PC-3 (cell line): ENCODE data around the gene RAB42. TPM values are rescaled to one million over a fixed set of nuclear protein-coding genes. Genes with fewer than 3 reads are reported as not detected.

Source experiments
- ATAC-seq: fragments of 200-7000 bp; cut with Tn5 transposase; 2 replicates; pipeline ENCODE4 v1.9.1; 2020; ENCODE audit warnings: mild to moderate bottlenecking, moderate library complexity
- BruUV-seq: library from RNA; stranded (reverse); fragments of 400-500 nt; replicated peaks from 2 replicates; lab custom pipeline; 2021; lab: Mats Ljungman, UMichigan
- CTCF ChIA-PET: fragments of 300-600 bp; sonication (Branson Sonifier 250); formaldehyde crosslinking; loops from one replicate; lab custom pipeline; 2022; ENCODE audit warnings: antibody characterized with exemption; lab: Charles Lee
- POLR2A ChIA-PET: fragments of 300-600 bp; sonication (Branson Sonifier 250); formaldehyde crosslinking; loops from one replicate; lab custom pipeline; 2022; ENCODE audit warnings: antibody characterized with exemption; ENCODE audit not compliant: unreplicated experiment; lab: Charles Lee
- DNase-seq: peaks from one replicate; pipeline ENCODE4 v3.0.0-alpha.2; 2015
- H2AFZ ChIP-seq: fragments of 300-600 bp; sonication (generic); 2 replicates; pipeline ENCODE4 v1.6.0; 2016; ENCODE audit warnings: antibody characterized with exemption, low read length
- H3F3A ChIP-seq: fragments of 300-600 bp; sonication (generic); one replicate; pipeline ENCODE4 v1.6.0; 2017; ENCODE audit warnings: antibody characterized with exemption, low read length, control low read depth, mild to moderate bottlenecking; ENCODE audit not compliant: unreplicated experiment
- H3K27ac ChIP-seq: fragments of 300-600 bp; sonication (generic); 2 replicates; pipeline ENCODE4 v1.5.1; 2016; ENCODE audit warnings: mild to moderate bottlenecking, low read length
- H3K27me3 ChIP-seq: fragments of 300-600 bp; sonication (generic); 2 replicates; pipeline ENCODE4 v1.6.1; 2016; ENCODE audit warnings: low read length, mixed read lengths
- H3K36me3 ChIP-seq: fragments of 300-600 bp; sonication (generic); 2 replicates; pipeline ENCODE4 v1.6.1; 2016; ENCODE audit warnings: low read depth, mixed run types, low read length, mixed read lengths
- H3K4me1 ChIP-seq: fragments of 300-600 bp; sonication (generic); 2 replicates; pipeline ENCODE4 v1.5.1; 2016; ENCODE audit warnings: low read length; ENCODE audit not compliant: insufficient read depth
- H3K4me2 ChIP-seq: fragments of 300-600 bp; sonication (generic); 2 replicates; pipeline ENCODE4 v1.6.0; 2016; ENCODE audit warnings: low read length
- H3K4me3 ChIP-seq: fragments of 300-600 bp; sonication (generic); 2 replicates; pipeline ENCODE4 v1.5.1; 2016; ENCODE audit warnings: mild to moderate bottlenecking, low read length, mixed read lengths
- H3K79me2 ChIP-seq: fragments of 300-600 bp; sonication (generic); 2 replicates; pipeline ENCODE4 v1.6.1; 2017; ENCODE audit warnings: low read length, mixed read lengths
- H3K9ac ChIP-seq: fragments of 300-600 bp; sonication (generic); 2 replicates; pipeline ENCODE4 v1.6.0; 2016; ENCODE audit warnings: mild to moderate bottlenecking, low read length
- H3K9me2 ChIP-seq: fragments of 300-600 bp; sonication (generic); replicated peaks from 2 replicates; pipeline ENCODE4 v1.6.1; 2016; ENCODE audit warnings: mixed run types, low read length, mixed read lengths
- H3K9me3 ChIP-seq: fragments of 300-600 bp; sonication (generic); 2 replicates; pipeline ENCODE4 v1.6.1; 2016; ENCODE audit warnings: low read length, mixed read lengths
- H4K20me1 ChIP-seq: fragments of 300-600 bp; sonication (generic); 2 replicates; pipeline ENCODE4 v1.6.1; 2016; ENCODE audit warnings: low read length, mixed read lengths
- EZH2 ChIP-seq: fragments of 300-600 bp; sonication (generic); IDR thresholded peaks from one replicate; pipeline ENCODE4 v1.6.1; 2017; ENCODE audit warnings: antibody characterized with exemption, mild to moderate bottlenecking, low read length; ENCODE audit not compliant: unreplicated experiment
- EZH2phosphoT487 ChIP-seq: fragments of 300-600 bp; sonication (generic); IDR thresholded peaks from 2 replicates; pipeline ENCODE4 v1.6.1; 2018; ENCODE audit warnings: mild to moderate bottlenecking, antibody characterized with exemption, low read length, borderline replicate concordance
- intact Hi-C: fragments of 100-400 bp; cut with micrococcal nuclease; formaldehyde crosslinking; loops from 2 replicates; pipeline ENCODE4 v1.9.0; 2023
- total RNA-seq: library from RNA; depleted of rRNA; stranded (reverse); fragments of >200 nt; gene quantifications from 2 replicates; pipeline ENCODE4 v1.2.3, GENCODE V29; 2014
- TF ChIP-seq, protein P1 (sequence below): fragments of 300-600 bp; sonication (generic); conservative IDR thresholded peaks from 2 replicates; pipeline ENCODE4 v1.5.1; 2017; ENCODE audit warnings: antibody characterized with exemption, low read depth, mild to moderate bottlenecking, low read length

Gene RAB42
- total RNA-seq, 1 experiment from 2014 or later: 1.5 TPM

DNA sequence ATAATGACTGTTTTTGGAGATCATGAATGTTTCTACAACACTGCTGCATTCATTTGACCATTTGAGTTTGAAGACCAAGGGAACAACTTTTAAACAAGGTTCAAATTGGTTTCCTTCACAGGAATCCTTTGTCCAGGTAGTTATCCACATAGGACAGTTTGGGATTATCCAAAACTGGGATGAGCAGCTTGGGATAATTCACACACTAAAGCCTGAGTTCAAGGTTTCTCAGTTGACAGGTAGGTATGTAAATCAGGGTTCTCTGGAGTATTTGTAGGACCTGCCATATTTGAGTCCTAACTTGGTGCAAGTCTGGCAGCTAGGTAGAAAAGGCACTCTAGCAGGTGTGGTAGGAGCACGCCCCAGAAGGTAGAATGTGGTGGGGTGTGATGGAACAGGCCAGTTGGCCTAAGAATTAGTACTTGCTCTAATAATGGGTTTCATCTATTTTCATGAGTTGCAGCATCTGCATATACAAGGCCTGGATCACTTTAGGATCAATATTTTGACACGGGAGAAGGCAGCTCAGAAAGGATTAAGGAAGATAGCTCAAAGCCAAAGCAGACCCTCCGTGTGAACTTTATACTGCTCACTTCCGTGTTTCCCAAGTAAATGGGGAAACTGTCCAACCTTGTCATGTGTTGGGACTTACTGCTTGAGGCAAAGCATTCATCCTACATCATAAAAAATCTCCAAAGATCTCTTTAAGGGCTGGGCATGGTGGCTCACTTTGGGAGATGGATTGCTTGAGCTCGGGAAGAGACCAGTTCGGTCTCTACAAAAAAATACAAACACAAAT lies 14.1 kb upstream of the RAB42 start:
- Histone ChIP-seq H3F3A (peaks cover 27% of the 10 kb centered on the region), H3K9me3 (no peaks in the 10 kb centered on the region), H3K9ac (no peak overlapping the region), H2AFZ (no peak overlapping the region), H3K36me3 (peaks cover 47% of the 10 kb centered on the region), H3K27ac (no peak overlapping the region), H3K79me2 (peaks cover 39% of the 10 kb centered on the region), H3K27me3 (no peaks in the 10 kb centered on the region), H3K4me1 (peaks cover 15% of the 10 kb centered on the region), H3K4me2 (no peak overlapping the region), H3K4me3 (no peak overlapping the region), H4K20me1 (peaks cover 40% of the 10 kb centered on the region), H3K9me2 (no peaks in the 10 kb centered on the region)
- no peak for DNase-seq
- TF ChIP-seq, protein P1, sequence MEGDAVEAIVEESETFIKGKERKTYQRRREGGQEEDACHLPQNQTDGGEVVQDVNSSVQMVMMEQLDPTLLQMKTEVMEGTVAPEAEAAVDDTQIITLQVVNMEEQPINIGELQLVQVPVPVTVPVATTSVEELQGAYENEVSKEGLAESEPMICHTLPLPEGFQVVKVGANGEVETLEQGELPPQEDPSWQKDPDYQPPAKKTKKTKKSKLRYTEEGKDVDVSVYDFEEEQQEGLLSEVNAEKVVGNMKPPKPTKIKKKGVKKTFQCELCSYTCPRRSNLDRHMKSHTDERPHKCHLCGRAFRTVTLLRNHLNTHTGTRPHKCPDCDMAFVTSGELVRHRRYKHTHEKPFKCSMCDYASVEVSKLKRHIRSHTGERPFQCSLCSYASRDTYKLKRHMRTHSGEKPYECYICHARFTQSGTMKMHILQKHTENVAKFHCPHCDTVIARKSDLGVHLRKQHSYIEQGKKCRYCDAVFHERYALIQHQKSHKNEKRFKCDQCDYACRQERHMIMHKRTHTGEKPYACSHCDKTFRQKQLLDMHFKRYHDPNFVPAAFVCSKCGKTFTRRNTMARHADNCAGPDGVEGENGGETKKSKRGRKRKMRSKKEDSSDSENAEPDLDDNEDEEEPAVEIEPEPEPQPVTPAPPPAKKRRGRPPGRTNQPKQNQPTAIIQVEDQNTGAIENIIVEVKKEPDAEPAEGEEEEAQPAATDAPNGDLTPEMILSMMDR: no peak
- TF ChIP-seq EZH2: no peak
- TF ChIP-seq EZH2phosphoT487: no peak
- ATAC-seq: no peak
- BruUV-seq: no TSS peak
- intact Hi-C loops: no loop called here
- ChIA-PET CTCF (no interaction called here), POLR2A (interaction anchor here (0.6 kb wide), 3 partner anchors 24 to 122 kb away, joined by 5 to 7 read pairs (median 6); no protein-coding TSS in a partner anchor)

DNA sequence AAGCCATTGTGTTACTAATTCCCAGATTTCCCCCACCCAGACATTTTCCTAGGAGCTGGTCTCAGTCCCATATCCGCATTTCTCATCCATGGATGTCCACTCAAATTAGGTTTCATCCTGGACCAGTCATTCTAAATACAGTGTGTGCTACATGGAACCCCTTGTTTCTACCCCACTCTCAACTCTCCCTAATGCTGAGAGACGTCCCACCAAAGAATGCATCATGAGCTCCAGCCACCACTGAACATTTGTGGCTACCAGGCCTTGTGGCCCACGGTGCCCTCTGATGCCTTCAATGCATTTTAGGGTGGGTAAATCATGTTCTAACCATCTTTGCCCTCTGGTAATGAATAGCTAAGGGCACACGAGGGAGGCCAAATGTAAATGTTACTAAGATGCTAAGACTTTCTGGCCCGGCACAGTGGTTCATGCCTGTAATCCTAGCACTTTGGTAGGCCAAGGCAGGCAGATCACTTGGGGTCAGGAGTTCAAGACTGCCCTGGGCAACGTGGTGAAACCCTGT lies 13.3 kb upstream of the RAB42 start:
- no TSS peak for BruUV-seq
- DNase-seq (no peak), ATAC-seq (no peak)
- H3K4me3 ChIP-seq: no peak overlapping the region
- H3F3A ChIP-seq: peaks cover 27% of the 10 kb centered on the region
- no peak overlapping the region for H3K4me2 ChIP-seq
- no peaks in the 10 kb centered on the region for H3K27me3 ChIP-seq
- H2AFZ ChIP-seq: no peak overlapping the region
- ChIA-PET POLR2A (interaction anchor here (0.6 kb wide), 2 partner anchors 24 to 122 kb away, joined by 5 to 7 read pairs; no protein-coding TSS in a partner anchor), CTCF (no interaction called here)
- TF ChIP-seq EZH2: no peak
- TF ChIP-seq, protein P1: no peak
- TF ChIP-seq EZH2phosphoT487: no peak
- H3K9me3 ChIP-seq: no peaks in the 10 kb centered on the region
- peaks cover 15% of the 10 kb centered on the region for H3K4me1 ChIP-seq
- H3K9ac ChIP-seq: no peak overlapping the region
- intact Hi-C loops: no loop called here
- H3K27ac ChIP-seq: no peak overlapping the region
- peaks cover 44% of the 10 kb centered on the region for H3K36me3 ChIP-seq
- H3K79me2 ChIP-seq: peaks cover 39% of the 10 kb centered on the region
- H4K20me1 ChIP-seq: peaks cover 40% of the 10 kb centered on the region
- H3K9me2 ChIP-seq: no peaks in the 10 kb centered on the region

DNA sequence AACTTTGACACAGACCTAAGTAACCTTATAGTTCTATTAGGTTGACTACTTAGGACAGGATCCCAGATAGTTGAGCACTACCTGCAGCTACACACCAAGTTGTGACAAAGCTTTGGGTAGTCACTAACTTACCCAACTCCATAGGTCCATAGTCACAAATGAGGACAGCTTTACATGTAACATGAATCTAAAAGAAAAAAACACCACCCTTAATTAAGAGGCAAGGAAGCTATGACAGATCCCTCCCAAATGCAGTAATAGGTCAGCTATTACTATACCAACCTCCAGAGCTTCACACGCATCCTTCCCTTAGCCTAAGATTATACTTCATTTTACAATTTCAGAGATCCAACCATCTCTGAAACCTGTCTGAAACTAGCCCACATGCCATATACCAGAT lies 12.7 kb upstream of the RAB42 start:
- CTCF ChIA-PET: no interaction called here
- DNase-seq (no peak), ATAC-seq (no peak)
- BruUV-seq: no TSS peak
- Histone ChIP-seq H3F3A (peaks cover 27% of the 10 kb centered on the region), H3K9me2 (no peaks in the 10 kb centered on the region), H3K4me1 (peaks cover 15% of the 10 kb centered on the region), H3K9me3 (no peaks in the 10 kb centered on the region), H3K27me3 (no peaks in the 10 kb centered on the region), H3K9ac (no peak overlapping the region), H4K20me1 (peaks cover 40% of the 10 kb centered on the region), H3K4me3 (peak overlapping the region; percentile 99), H3K79me2 (peaks cover 39% of the 10 kb centered on the region), H3K36me3 (peaks cover 43% of the 10 kb centered on the region), H3K4me2 (peak overlapping the region; percentile 92), H2AFZ (no peak overlapping the region), H3K27ac (no peak overlapping the region)
- intact Hi-C loops: no loop called here
- TF ChIP-seq EZH2: no peak
- TF ChIP-seq EZH2phosphoT487: no peak
- TF ChIP-seq, protein P1: no peak
- POLR2A ChIA-PET: no interaction called here
